ENCODE data around the gene SREBF1.

Gene SREBF1

DNA sequence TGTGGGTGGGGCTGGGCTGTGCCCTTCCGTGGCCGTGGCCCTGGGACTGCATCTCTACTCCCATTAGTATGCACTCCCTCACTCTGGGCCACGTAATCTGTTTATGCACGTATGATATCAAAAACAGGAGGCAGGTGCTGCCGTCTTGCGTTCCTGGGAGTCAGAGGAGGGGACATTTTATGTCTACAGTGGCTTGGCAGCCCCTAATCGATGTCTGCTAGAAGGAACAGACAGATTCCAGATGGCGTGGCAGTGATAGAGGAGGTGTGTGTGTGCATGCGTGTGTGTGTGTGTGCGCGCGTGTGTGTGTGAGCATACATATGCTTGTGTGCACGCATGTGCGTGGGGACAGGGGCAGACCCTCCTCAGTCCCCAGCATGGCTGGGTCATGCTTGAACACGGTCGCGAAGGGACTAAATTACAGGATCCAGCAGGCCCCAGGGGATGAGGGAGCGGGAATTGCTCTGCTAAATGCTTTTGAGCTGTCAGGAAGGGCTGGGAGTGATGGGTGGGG, 44.7 kb downstream of the SREBF1 start:
- DNase-seq = no peak

GRCh38 chr17:17790637-17791464, 45.9 kb downstream of the SREBF1 start:
- DNase-seq = no peak

GRCh38 chr17:17789828-17790636, 46.8 kb downstream of the SREBF1 start:
- DNase-seq = no peak

- no peak for DNase-seq
Observed at GRCh38 chr17:17789410-17789809, 47.4 kb downstream of the SREBF1 start.

DNA sequence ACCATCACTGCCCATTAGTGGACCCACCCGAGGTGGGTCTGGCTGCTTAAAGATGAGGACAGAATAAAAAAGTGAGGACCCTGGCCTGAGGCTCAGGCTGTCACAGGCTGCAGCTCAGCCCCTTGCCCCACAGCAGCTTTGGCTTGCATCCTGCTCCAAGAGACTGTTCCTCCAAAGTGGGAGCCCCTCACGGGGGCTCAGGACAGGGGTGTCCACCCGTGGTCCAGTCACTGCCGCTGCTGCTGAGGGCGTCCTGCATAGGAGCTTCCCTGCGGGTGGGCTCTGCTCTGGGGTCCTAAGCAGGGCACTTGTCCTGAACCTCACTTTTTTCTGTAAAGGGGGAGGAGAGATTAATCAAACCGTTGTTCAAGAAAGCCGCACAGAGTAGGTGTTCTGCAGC, 47.8 kb downstream of the SREBF1 start:
- DNase-seq = no peak

GRCh38 chr17:17787568-17787967, 49.2 kb downstream of the SREBF1 start:
- DNase-seq = no peak

DNA sequence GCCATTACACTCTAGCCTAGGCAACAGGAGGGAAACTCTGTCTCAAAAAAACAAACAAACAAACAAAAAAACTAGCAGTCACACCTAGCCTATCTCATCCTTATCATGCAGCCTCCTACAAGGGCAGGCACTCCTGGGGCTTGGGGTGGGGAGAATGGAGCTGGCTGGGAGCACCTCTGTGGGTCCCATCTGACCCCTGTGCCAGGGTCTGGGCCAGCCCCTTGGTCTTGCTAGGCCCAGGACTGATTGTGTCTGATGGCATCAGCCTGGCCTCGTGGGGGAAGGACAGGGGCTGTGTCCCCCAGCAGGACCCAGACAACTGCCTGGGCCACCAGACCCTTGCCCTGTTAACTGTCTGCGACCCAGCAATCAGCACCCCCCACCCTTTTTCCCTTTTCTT, 49.8 kb downstream of the SREBF1 start:
- DNase-seq = no peak

DNA sequence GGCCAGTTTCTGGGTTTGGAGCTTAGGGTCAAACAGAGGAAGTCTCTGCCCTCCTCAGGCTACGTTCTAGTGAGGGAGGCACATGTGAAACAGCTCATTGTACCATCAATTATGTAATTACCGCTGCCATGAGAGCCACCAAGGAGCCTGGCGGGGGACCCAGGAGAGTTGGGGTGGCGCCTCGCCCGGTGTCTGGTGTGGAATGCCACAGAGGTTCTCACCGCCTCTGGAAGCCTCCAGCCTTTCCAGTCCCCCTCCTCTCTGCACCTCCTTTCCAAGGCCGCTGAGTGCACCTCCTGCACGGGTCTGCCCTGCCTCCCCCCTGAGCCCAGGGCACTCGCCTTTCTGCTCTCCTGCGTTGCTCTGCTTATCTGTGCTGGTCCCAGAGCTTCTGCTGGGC, 51.4 kb downstream of the SREBF1 start:
- DNase-seq = no peak

GRCh38 chr17:17784657-17785267, 52.0 kb downstream of the SREBF1 start:
- DNase-seq = peak; percentile 61

- peak; percentile 77 for DNase-seq
Observed at GRCh38 chr17:17783825-17784656, 52.7 kb downstream of the SREBF1 start.

- DNase-seq = peak; percentile 51
Observed at GRCh38 chr17:17783116-17783824, 53.5 kb downstream of the SREBF1 start.

GRCh38 chr17:17782523-17783115, 54.2 kb downstream of the SREBF1 start:
- DNase-seq = no peak

- DNase-seq = peak; percentile 60
Observed at GRCh38 chr17:17781591-17782496, 54.9 kb downstream of the SREBF1 start.

- DNase-seq = peak; percentile 25
Observed at GRCh38 chr17:17780922-17781590, 55.7 kb downstream of the SREBF1 start.

DNA sequence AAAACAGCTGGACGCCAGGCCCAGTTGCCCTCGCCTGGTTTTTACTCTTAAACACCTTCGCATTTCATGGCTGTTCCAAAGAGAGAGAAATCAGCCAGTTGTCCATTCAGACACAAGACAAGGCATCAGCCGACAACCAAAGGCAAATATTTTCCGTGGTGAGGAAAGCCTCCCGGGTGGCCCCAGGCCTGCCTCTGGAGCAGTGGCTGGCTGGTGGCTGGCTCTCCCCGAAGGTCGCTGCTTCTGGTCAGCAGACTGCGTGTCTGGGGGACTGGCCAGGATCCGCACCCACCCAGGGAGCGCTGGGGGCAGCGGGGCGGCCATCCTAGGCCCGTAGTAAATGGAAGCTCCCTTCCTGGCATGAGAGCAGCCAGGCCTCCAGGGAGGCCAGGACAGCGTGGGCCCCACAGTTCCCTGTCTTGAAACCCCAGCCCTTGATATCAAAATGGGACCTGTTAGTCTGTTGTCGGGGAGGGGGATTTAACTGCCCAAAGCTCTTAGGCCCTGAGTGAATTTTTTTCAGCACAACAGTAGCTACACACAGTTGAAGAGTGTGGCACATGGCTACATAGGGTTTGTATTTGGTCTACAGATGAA, 57.7 kb downstream of the SREBF1 start:
- DNase-seq = no peak

- no peak for DNase-seq
Observed at GRCh38 chr17:17778308-17779014, 58.3 kb downstream of the SREBF1 start.

GRCh38 chr17:17776889-17777288, 59.9 kb downstream of the SREBF1 start:
- no peak for DNase-seq
